B cell (primary cell): ENCODE data around the gene ZNF507. TPM values are rescaled to one million over a fixed set of nuclear protein-coding genes. Genes with fewer than 3 reads are reported as not detected.

Source experiments
- ATAC-seq: fragments of 200-7000 bp; cut with Tn5 transposase; one replicate; pipeline ENCODE4 v1.10.0; 2021; ENCODE audit warnings: low read depth, mild to moderate bottlenecking, moderate number of reproducible peaks, moderate library complexity
- CTCF ChIA-PET: fragments of 350-600 bp; sonication (Branson Sonifier 250); formaldehyde crosslinking; loops from one replicate; lab custom pipeline; 2021; ENCODE audit warnings: antibody characterized with exemption, inconsistent platforms; lab: Charles Lee
- POLR2A ChIA-PET: fragments of 350-600 bp; sonication (Branson Sonifier 250); formaldehyde crosslinking; loops from one replicate; lab custom pipeline; 2021; ENCODE audit warnings: antibody characterized with exemption; lab: Charles Lee
- DNase-seq: peaks from one replicate; pipeline ENCODE4 v3.0.0; 2013
- H2AFZ ChIP-seq: 2 replicates; pipeline ENCODE4 v1.6.1; 2012; ENCODE audit warnings: mild to moderate bottlenecking, low read depth, low read length; ENCODE audit not compliant: insufficient read depth, poor library complexity, severe bottlenecking
- H3K27ac ChIP-seq, 2 donors: 1 replicate in 1 of 2; 2 replicates in 1 of 2; pipeline ENCODE4 v1.5.1; 2012 to 2013; ENCODE audit warnings: low read length in 2 of 2, mild to moderate bottlenecking in 2 of 2, moderate library complexity in 1 of 2
- H3K27me3 ChIP-seq, 4 experiments: fragments of 200-600 bp in 1 of 4; sonication (generic) in 1 of 4; replicated peaks in 1 of 4; 1 replicate in 2 of 4; 2 replicates in 2 of 4; pipeline versions ENCODE4 v1.6.1 to v1.7.0; 2013 to 2016; ENCODE audit warnings: low read length in 3 of 4, mild to moderate bottlenecking in 2 of 4, mixed read lengths in 1 of 4, moderate library complexity in 1 of 4; ENCODE audit not compliant: insufficient read depth in 4 of 4, control insufficient read depth in 3 of 4; ENCODE audit errors: control extremely low read depth in 1 of 4
- H3K36me3 ChIP-seq, 2 experiments: replicated peaks in 1 of 2; 1 replicate in 1 of 2; 2 replicates in 1 of 2; pipeline versions ENCODE4 v1.6.1 to v1.7.1; 2013; ENCODE audit warnings: low read length in 1 of 2; ENCODE audit not compliant: insufficient read depth in 2 of 2, control insufficient read depth in 1 of 2; ENCODE audit errors: control extremely low read depth in 1 of 2, extremely low read depth in 1 of 2
- H3K4me1 ChIP-seq, 2 donors: fragments of 200-600 bp in 1 of 2; sonication (generic) in 1 of 2; 1 replicate in 1 of 2; 2 replicates in 1 of 2; pipeline versions ENCODE4 v1.5.1 to v1.6.1; 2013 to 2017; ENCODE audit warnings: low read length in 2 of 2; ENCODE audit not compliant: control insufficient read depth in 2 of 2, insufficient read depth in 2 of 2
- H3K4me2 ChIP-seq: replicated peaks from 2 replicates; pipeline ENCODE3; 2012; ENCODE audit warnings: mild to moderate bottlenecking, low read depth, low read length; ENCODE audit not compliant: poor library complexity, severe bottlenecking
- H3K4me3 ChIP-seq, 5 experiments: fragments of 200-600 bp in 1 of 5; sonication (generic) in 1 of 5; 1 replicate in 3 of 5; 2 replicates in 2 of 5; pipeline versions ENCODE4 v1.5.1 to v1.7.0; 2011 to 2016; ENCODE audit warnings: low read length in 4 of 5, mild to moderate bottlenecking in 4 of 5, low read depth in 2 of 5, control low read depth in 1 of 5, moderate library complexity in 1 of 5; ENCODE audit not compliant: insufficient read depth in 1 of 5; ENCODE audit errors: control extremely low read depth in 1 of 5, extremely low read depth in 1 of 5
- H3K79me2 ChIP-seq: fragments of 200-600 bp; sonication (generic); one replicate; pipeline ENCODE4 v1.6.0; 2016; ENCODE audit warnings: low read length; ENCODE audit not compliant: control insufficient read depth, insufficient read depth
- H3K9ac ChIP-seq: fragments of 200-600 bp; sonication (generic); 2 replicates; pipeline ENCODE4 v1.6.1; 2017; ENCODE audit warnings: mild to moderate bottlenecking, low read length, moderate library complexity
- H3K9me3 ChIP-seq, 3 donors: one replicate each; pipeline versions ENCODE4 v1.6.1 to v1.7.1; 2013; ENCODE audit warnings: low read length in 2 of 3; ENCODE audit not compliant: control insufficient read depth in 2 of 3, insufficient read depth in 1 of 3; ENCODE audit errors: control extremely low read depth in 1 of 3
- H4K20me1 ChIP-seq: 2 replicates; pipeline ENCODE4 v1.6.0; 2012; ENCODE audit warnings: mild to moderate bottlenecking, low read length; ENCODE audit not compliant: insufficient read depth, control insufficient read depth, poor library complexity, severe bottlenecking
- H3K27ac Mint-ChIP-seq: one replicate; pipeline ENCODE4 v1.8.0; 2021; ENCODE audit warnings: mixed read lengths
- H3K27me3 Mint-ChIP-seq: one replicate; pipeline ENCODE4 v1.8.0; 2021; ENCODE audit warnings: mixed read lengths
- H3K4me1 Mint-ChIP-seq: one replicate; pipeline ENCODE4 v1.8.0; 2021; ENCODE audit warnings: mixed read lengths
- H3K4me3 Mint-ChIP-seq: one replicate; pipeline ENCODE4 v1.8.0; 2021; ENCODE audit warnings: mixed read lengths
- H3K9me3 Mint-ChIP-seq: one replicate; pipeline ENCODE4 v1.8.0; 2022; ENCODE audit warnings: mixed read lengths; ENCODE audit not compliant: insufficient read depth
- EZH2 ChIP-seq: IDR thresholded peaks from 2 replicates; pipeline ENCODE4 v1.6.1; 2012; ENCODE audit warnings: borderline replicate concordance, low read depth, mild to moderate bottlenecking, moderate library complexity, low read length; ENCODE audit not compliant: insufficient read depth, poor library complexity, severe bottlenecking
- WGBS: methylation state at CpG from one replicate; pipeline ENCODE4 v1.1.5; 2013; ENCODE audit warnings: missing lambda C conversion rate; ENCODE audit not compliant: insufficient coverage; 5-methylcytosine and 5-hydroxymethylcytosine counted together
- intact Hi-C: fragments of 100-400 bp; cut with micrococcal nuclease; formaldehyde crosslinking; loops from one replicate; pipeline ENCODE4 v1.10.0; 2022
- polyA plus RNA-seq: library from polyadenylated mRNA; depleted of rRNA; stranded (reverse); fragments of >200 nt; gene quantifications from 2 replicates; pipeline ENCODE4 v1.2.3, GENCODE V29; 2012
- total RNA-seq, 2 donors: library from RNA; stranded (reverse); fragments of 120-200 nt in 1 of 2; gene quantifications; 1 replicate in 1 of 2; 2 replicates in 1 of 2; pipeline versions ENCODE4 v1.2.3 to v1.2.4, GENCODE V29; 2013 to 2022
- TF ChIP-seq, protein P1 (sequence below): fragments of 200-600 bp; IDR thresholded peaks from one replicate; pipeline ENCODE4 v1.8.0; 2022; ENCODE audit warnings: antibody characterized with exemption, mild to moderate bottlenecking

Gene ZNF507
- total and polyA plus RNA-seq, 2 donors (not counting 1 experiment from before 2014, with no cell fraction given), result 13.6 to 38.6 TPM

DNA sequence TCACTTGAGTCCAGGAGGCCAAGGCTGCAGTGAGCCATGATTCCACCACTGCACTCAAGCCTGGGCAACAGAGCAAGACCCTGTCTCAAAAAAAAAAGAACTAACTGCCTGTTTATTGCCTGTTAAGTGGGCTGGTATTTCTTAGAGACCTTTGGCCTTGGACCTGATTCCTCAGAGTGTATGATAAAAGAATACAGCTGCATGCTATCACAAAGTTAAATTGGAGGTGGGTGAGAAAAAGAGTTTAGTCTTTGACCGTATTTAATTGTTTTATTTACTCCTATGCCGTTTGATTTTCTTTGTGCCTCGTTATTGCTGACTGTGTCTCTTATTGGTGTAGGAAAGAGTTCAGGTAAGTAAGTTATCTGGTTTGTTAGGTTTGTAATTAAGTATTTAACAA, 34.9 kb downstream of the ZNF507 start:
- DNase-seq (no peak), ATAC-seq (no peak)
- Histone ChIP-seq H3K4me3 (no peak overlapping the region), H3K9me3 (no peaks in the 10 kb centered on the region), H3K27ac (no peak overlapping the region), H3K9ac (no peak overlapping the region), H3K27me3 (no peaks in the 10 kb centered on the region), H3K36me3 (peaks cover 0 to 54% of the 10 kb centered on the region in 2 experiments), H3K4me1 (no peaks in the 10 kb centered on the region), H2AFZ (no peak overlapping the region), H3K4me2 (no peak overlapping the region), H3K79me2 (no peaks in the 10 kb centered on the region), H4K20me1 (peaks cover 5% of the 10 kb centered on the region)
- ChIA-PET CTCF (no interaction called here), POLR2A (no interaction called here)
- H3K9me3 Mint-ChIP-seq, result no peaks in the 10 kb centered on the region
- intact Hi-C loops, result no loop called here
- no peak overlapping the region for H3K27ac Mint-ChIP-seq
- H3K4me1 Mint-ChIP-seq, result no peaks in the 10 kb centered on the region
- TF ChIP-seq, protein P1, sequence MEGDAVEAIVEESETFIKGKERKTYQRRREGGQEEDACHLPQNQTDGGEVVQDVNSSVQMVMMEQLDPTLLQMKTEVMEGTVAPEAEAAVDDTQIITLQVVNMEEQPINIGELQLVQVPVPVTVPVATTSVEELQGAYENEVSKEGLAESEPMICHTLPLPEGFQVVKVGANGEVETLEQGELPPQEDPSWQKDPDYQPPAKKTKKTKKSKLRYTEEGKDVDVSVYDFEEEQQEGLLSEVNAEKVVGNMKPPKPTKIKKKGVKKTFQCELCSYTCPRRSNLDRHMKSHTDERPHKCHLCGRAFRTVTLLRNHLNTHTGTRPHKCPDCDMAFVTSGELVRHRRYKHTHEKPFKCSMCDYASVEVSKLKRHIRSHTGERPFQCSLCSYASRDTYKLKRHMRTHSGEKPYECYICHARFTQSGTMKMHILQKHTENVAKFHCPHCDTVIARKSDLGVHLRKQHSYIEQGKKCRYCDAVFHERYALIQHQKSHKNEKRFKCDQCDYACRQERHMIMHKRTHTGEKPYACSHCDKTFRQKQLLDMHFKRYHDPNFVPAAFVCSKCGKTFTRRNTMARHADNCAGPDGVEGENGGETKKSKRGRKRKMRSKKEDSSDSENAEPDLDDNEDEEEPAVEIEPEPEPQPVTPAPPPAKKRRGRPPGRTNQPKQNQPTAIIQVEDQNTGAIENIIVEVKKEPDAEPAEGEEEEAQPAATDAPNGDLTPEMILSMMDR, result no peak
- no peak for TF ChIP-seq EZH2
- no CpG with 5 or more reads among the region's 3 CpGs for WGBS
- no peak overlapping the region for H3K4me3 Mint-ChIP-seq
- no peaks in the 10 kb centered on the region for H3K27me3 Mint-ChIP-seq

DNA sequence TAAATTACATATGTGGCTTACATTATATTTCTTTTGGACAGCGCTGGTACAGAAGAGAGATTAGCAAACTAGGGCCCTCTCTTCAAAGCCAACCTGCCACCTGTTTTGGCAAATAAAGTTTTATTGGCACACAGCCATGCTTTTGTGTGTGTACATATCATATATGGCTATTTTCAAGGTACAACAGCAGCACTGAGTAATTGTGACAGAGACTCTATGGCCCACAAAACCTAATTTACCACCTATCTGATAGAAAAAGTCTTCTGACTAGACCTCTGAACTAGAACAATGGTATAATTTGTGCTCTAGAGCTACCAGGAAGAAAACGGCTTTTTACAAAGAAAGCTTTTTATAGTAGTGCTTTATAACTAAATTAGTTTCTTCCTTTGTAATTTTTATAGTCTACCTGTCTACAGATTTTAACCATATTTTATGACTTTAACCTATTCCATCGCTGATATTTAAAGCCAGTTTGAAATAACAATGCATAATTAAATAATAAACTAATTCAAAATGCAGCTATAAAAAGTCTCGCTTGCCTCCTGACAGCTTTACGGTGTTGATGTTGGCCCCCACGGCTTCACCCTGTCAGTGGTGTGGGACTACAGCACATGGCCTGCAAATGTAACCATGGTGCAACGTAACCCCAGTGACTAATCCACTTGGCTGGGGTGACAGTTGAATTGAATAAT, 42.4 kb downstream of the ZNF507 start:
- no peak overlapping the region for H3K27ac ChIP-seq
- H3K79me2 ChIP-seq, result no peaks in the 10 kb centered on the region
- Mint-ChIP-seq H3K27ac (no peak overlapping the region), H3K9me3 (no peaks in the 10 kb centered on the region), H3K4me1 (no peaks in the 10 kb centered on the region), H3K27me3 (no peaks in the 10 kb centered on the region), H3K4me3 (no peak overlapping the region)
- H3K9ac ChIP-seq, result no peak overlapping the region
- no peak for TF ChIP-seq EZH2
- TF ChIP-seq, protein P1, result no peak
- WGBS, result 98% methylated on average over 4 of the region's 7 CpGs
- CTCF ChIA-PET, result interaction anchor here (1.5 kb wide), 1 partner anchor 48 kb away, joined by 5 read pairs; no protein-coding TSS in a partner anchor
- H3K4me3 ChIP-seq, result no peak overlapping the region
- DNase-seq, result no peak
- no peaks in the 10 kb centered on the region for H3K27me3 ChIP-seq
- no peaks in the 10 kb centered on the region for H3K4me1 ChIP-seq
- no peaks in the 10 kb centered on the region for H3K9me3 ChIP-seq
- H3K4me2 ChIP-seq, result no peak overlapping the region
- H2AFZ ChIP-seq, result no peak overlapping the region
- peaks cover 7% of the 10 kb centered on the region for H4K20me1 ChIP-seq
- intact Hi-C loops, result no loop called here
- POLR2A ChIA-PET, result no interaction called here
- H3K36me3 ChIP-seq, result peaks cover 0 to 20% of the 10 kb centered on the region in 2 experiments
- no peak for ATAC-seq
